SU-DHL-6 (cell line): Measurements from ENCODE around the gene STK4.

Experiments
- H2AFZ ChIP-seq: fragments of 200-600 bp; sonication (generic); 2 replicates; pipeline ENCODE4 v1.6.1; 2014; ENCODE audit warnings: low read depth, mild to moderate bottlenecking, moderate library complexity, mixed read lengths, antibody characterized with exemption, low read length; ENCODE audit not compliant: severe bottlenecking
- H3F3A ChIP-seq: fragments of 200-600 bp; shearing (Covaris generic); 2 replicates; pipeline ENCODE4 v1.6.0; 2016; ENCODE audit warnings: antibody characterized with exemption, mild to moderate bottlenecking; ENCODE audit not compliant: insufficient read depth
- H3K27ac ChIP-seq: fragments of 200-600 bp; sonication (generic); 2 replicates; pipeline ENCODE4 v1.5.1; 2016; ENCODE audit warnings: low read depth, mild to moderate bottlenecking, low read length, moderate library complexity, mixed read lengths
- H3K27me3 ChIP-seq: fragments of 200-600 bp; sonication (generic), shearing (Covaris generic); 2 replicates; pipeline ENCODE4 v1.6.0; 2014; ENCODE audit warnings: mild to moderate bottlenecking, low read length
- H3K36me3 ChIP-seq: fragments of 200-600 bp; sonication (generic); 2 replicates; pipeline ENCODE4 v1.6.1; 2014; ENCODE audit warnings: mild to moderate bottlenecking, low read length, mixed read lengths
- H3K4me2 ChIP-seq: fragments of 300-600, 200-600 bp; shearing (Covaris generic), sonication (generic); 2 replicates; pipeline ENCODE4 v1.6.0; 2014; ENCODE audit warnings: low read length, low read depth, mild to moderate bottlenecking; ENCODE audit not compliant: poor library complexity, severe bottlenecking
- H3K4me3 ChIP-seq: fragments of 200-600 bp; sonication (generic); 2 replicates; pipeline ENCODE4 v1.5.1; 2014; ENCODE audit warnings: antibody characterized with exemption, low read length, mild to moderate bottlenecking, mixed read lengths; ENCODE audit not compliant: insufficient read depth, poor library complexity, severe bottlenecking
- H3K79me2 ChIP-seq: fragments of 200-600 bp; sonication (generic); 2 replicates; pipeline ENCODE4 v1.6.1; 2014; ENCODE audit warnings: mild to moderate bottlenecking, low read length, moderate library complexity; ENCODE audit not compliant: insufficient read depth
- H3K9ac ChIP-seq: fragments of 200-600 bp; sonication (generic); 2 replicates; pipeline ENCODE4 v1.7.0; 2014; ENCODE audit warnings: mild to moderate bottlenecking, low read length
- H3K9me2 ChIP-seq: fragments of 200-600 bp; sonication (generic); replicated peaks from 2 replicates; pipeline ENCODE4 v1.6.1; 2014; ENCODE audit warnings: low read length; ENCODE audit not compliant: insufficient read depth
- H3K9me3 ChIP-seq: fragments of 200-600 bp; sonication (generic); 2 replicates; pipeline ENCODE4 v1.6.1; 2014; ENCODE audit warnings: low read length, mixed read lengths; ENCODE audit not compliant: insufficient read depth
- H4K20me1 ChIP-seq: fragments of 200-600 bp; sonication (generic); 2 replicates; pipeline ENCODE4 v1.6.1; 2014; ENCODE audit warnings: low read depth, mild to moderate bottlenecking, antibody characterized with exemption, low read length, moderate library complexity, mixed read lengths
- CTCF ChIP-seq: fragments of 200-600 bp; sonication (generic); IDR thresholded peaks from one replicate; pipeline ENCODE4 v1.5.1; 2017; ENCODE audit warnings: antibody characterized with exemption, mild to moderate bottlenecking, low read length, moderate library complexity; ENCODE audit not compliant: insufficient read depth, poor library complexity, severe bottlenecking
- EZH2phosphoT487 ChIP-seq: fragments of 200-600 bp; sonication (generic), shearing (Covaris generic); conservative IDR thresholded peaks from 2 replicates; pipeline ENCODE4 v1.6.1; 2018; ENCODE audit warnings: mild to moderate bottlenecking, antibody characterized with exemption, low read length, moderate library complexity, mixed read lengths

Gene STK4

GRCh38 chr20:45036044-45036755, 69.9 kb downstream of the STK4 start:
- H3K9ac ChIP-seq, result no peak overlapping the region
- peaks cover 79% of the 10 kb centered on the region for H3K79me2 ChIP-seq
- H4K20me1 ChIP-seq, result no peaks in the 10 kb centered on the region
- H2AFZ ChIP-seq, result no peak overlapping the region
- H3K4me2 ChIP-seq, result peak overlapping the region; percentile 53
- TF ChIP-seq EZH2phosphoT487 (no peak), CTCF (no peak)
- no peaks in the 10 kb centered on the region for H3K9me2 ChIP-seq
- peak overlapping the region; percentile 84 for H3K27ac ChIP-seq
- peaks cover 73% of the 10 kb centered on the region for H3F3A ChIP-seq
- no peaks in the 10 kb centered on the region for H3K9me3 ChIP-seq
- H3K36me3 ChIP-seq, result peaks cover 29% of the 10 kb centered on the region
- no peaks in the 10 kb centered on the region for H3K27me3 ChIP-seq
- H3K4me3 ChIP-seq, result no peak overlapping the region

- no peaks in the 10 kb centered on the region for H3K9me3 ChIP-seq
- peaks cover 29% of the 10 kb centered on the region for H3K36me3 ChIP-seq
- H2AFZ ChIP-seq, result no peak overlapping the region
- H3K9ac ChIP-seq, result no peak overlapping the region
- H3K27me3 ChIP-seq, result no peaks in the 10 kb centered on the region
- no peaks in the 10 kb centered on the region for H3K9me2 ChIP-seq
- peaks cover 75% of the 10 kb centered on the region for H3F3A ChIP-seq
- no peaks in the 10 kb centered on the region for H4K20me1 ChIP-seq
- TF ChIP-seq CTCF (no peak), EZH2phosphoT487 (no peak)
- peaks cover 76% of the 10 kb centered on the region for H3K79me2 ChIP-seq
- H3K4me2 ChIP-seq, result no peak overlapping the region
- H3K27ac ChIP-seq, result peak overlapping the region; percentile 84
- no peak overlapping the region for H3K4me3 ChIP-seq
These were observed 70.7 kb downstream of the STK4 start for GRCh38 chr20:45037050-45037449.

GRCh38 chr20:45037635-45038034, 71.3 kb downstream of the STK4 start:
- H3K27me3 ChIP-seq, result no peaks in the 10 kb centered on the region
- TF ChIP-seq EZH2phosphoT487 (no peak), CTCF (no peak)
- peaks cover 71% of the 10 kb centered on the region for H3K79me2 ChIP-seq
- H3K27ac ChIP-seq, result peak overlapping the region; percentile 84
- peaks cover 73% of the 10 kb centered on the region for H3F3A ChIP-seq
- no peak overlapping the region for H3K4me2 ChIP-seq
- H3K9ac ChIP-seq, result no peak overlapping the region
- no peak overlapping the region for H2AFZ ChIP-seq
- no peak overlapping the region for H3K4me3 ChIP-seq
- no peaks in the 10 kb centered on the region for H3K9me3 ChIP-seq
- peaks cover 24% of the 10 kb centered on the region for H3K36me3 ChIP-seq
- no peaks in the 10 kb centered on the region for H3K9me2 ChIP-seq
- H4K20me1 ChIP-seq, result no peaks in the 10 kb centered on the region
